ENCODE results near the gene ADCK2.

ADCK2 gene

DNA sequence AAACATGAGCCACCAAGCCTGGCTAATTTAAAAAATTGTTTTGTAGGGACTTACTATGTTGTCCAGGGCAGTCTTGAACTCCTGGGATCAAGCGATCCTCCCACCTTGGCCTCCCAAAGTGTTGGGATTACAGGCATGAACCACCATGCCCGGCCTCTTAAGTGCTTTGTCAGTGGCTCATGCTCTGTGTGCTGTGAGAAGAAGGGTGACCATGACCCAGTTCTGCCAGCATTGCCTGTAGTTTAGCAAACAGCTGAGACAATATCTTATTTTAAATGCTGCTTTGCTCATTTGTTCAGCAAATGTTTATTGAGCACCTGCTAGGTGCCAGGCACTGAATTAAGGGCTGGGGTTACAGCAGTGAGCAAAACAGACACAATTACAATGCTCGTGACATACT, 9.0 kb downstream of the ADCK2 start (continued):
- TF ChIP-seq, protein P1, sequence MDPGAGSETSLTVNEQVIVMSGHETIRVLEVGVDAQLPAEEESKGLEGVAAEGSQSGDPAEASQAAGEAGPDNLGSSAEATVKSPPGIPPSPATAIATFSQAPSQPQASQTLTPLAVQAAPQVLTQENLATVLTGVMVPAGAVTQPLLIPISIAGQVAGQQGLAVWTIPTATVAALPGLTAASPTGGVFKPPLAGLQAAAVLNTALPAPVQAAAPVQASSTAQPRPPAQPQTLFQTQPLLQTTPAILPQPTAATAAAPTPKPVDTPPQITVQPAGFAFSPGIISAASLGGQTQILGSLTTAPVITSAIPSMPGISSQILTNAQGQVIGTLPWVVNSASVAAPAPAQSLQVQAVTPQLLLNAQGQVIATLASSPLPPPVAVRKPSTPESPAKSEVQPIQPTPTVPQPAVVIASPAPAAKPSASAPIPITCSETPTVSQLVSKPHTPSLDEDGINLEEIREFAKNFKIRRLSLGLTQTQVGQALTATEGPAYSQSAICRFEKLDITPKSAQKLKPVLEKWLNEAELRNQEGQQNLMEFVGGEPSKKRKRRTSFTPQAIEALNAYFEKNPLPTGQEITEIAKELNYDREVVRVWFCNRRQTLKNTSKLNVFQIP (CRISPR knock-in tag; IDR thresholded peaks at IDR 0.05; ENCODE audit: borderline replicate concordance, low read depth), result no peak

DNA sequence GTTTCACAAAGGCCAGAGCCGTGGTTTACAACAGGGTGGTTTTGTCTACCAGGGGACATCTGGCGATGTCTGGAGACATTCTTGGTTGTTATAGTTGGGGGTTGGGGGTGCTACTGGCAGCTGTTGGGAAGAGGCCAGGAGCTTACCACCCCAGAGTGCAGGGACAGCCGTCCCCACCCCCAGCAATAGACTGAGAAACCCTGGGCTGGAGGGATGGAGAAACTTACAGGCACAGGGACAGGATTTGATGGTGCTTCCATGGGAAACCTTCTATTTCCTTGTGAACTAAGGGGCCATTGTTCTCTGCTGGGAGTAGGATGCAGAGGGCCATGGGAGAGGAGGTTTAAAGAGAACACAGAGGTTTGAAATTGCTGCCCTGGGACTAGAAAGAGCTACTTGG, 10.9 kb downstream of the ADCK2 start:
- TF ChIP-seq, protein P2, sequence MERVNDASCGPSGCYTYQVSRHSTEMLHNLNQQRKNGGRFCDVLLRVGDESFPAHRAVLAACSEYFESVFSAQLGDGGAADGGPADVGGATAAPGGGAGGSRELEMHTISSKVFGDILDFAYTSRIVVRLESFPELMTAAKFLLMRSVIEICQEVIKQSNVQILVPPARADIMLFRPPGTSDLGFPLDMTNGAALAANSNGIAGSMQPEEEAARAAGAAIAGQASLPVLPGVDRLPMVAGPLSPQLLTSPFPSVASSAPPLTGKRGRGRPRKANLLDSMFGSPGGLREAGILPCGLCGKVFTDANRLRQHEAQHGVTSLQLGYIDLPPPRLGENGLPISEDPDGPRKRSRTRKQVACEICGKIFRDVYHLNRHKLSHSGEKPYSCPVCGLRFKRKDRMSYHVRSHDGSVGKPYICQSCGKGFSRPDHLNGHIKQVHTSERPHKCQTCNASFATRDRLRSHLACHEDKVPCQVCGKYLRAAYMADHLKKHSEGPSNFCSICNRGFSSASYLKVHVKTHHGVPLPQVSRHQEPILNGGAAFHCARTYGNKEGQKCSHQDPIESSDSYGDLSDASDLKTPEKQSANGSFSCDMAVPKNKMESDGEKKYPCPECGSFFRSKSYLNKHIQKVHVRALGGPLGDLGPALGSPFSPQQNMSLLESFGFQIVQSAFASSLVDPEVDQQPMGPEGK (CRISPR knock-in tag; IDR thresholded peaks at IDR 0.05; ENCODE audit: borderline replicate concordance), result no peak
- TF ChIP-seq, protein P3, sequence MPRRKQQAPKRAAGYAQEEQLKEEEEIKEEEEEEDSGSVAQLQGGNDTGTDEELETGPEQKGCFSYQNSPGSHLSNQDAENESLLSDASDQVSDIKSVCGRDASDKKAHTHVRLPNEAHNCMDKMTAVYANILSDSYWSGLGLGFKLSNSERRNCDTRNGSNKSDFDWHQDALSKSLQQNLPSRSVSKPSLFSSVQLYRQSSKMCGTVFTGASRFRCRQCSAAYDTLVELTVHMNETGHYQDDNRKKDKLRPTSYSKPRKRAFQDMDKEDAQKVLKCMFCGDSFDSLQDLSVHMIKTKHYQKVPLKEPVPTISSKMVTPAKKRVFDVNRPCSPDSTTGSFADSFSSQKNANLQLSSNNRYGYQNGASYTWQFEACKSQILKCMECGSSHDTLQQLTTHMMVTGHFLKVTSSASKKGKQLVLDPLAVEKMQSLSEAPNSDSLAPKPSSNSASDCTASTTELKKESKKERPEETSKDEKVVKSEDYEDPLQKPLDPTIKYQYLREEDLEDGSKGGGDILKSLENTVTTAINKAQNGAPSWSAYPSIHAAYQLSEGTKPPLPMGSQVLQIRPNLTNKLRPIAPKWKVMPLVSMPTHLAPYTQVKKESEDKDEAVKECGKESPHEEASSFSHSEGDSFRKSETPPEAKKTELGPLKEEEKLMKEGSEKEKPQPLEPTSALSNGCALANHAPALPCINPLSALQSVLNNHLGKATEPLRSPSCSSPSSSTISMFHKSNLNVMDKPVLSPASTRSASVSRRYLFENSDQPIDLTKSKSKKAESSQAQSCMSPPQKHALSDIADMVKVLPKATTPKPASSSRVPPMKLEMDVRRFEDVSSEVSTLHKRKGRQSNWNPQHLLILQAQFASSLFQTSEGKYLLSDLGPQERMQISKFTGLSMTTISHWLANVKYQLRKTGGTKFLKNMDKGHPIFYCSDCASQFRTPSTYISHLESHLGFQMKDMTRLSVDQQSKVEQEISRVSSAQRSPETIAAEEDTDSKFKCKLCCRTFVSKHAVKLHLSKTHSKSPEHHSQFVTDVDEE (CRISPR knock-in tag; IDR thresholded peaks at IDR 0.05), result no peak
- no peak for TF ChIP-seq ZC3H10 (CRISPR knock-in tag; IDR thresholded peaks at IDR 0.05)
- TF ChIP-seq ISL1 (CRISPR knock-in tag; IDR thresholded peaks at IDR 0.05), result no peak
- no peak for TF ChIP-seq GLIS3 (CRISPR knock-in tag; IDR thresholded peaks at IDR 0.05)
- no peak for TF ChIP-seq SNAI2 (CRISPR knock-in tag; IDR thresholded peaks at IDR 0.05)
- no peak for TF ChIP-seq ESRRG (CRISPR knock-in tag; IDR thresholded peaks at IDR 0.05)
- TF ChIP-seq RARB (CRISPR knock-in tag; IDR thresholded peaks at IDR 0.05), result no peak
- no peak for TF ChIP-seq ZNF70 (CRISPR knock-in tag; IDR thresholded peaks at IDR 0.05)
- no peak for TF ChIP-seq OSR1 (CRISPR knock-in tag; IDR thresholded peaks at IDR 0.05)
- no peak for ATAC-seq

DNA sequence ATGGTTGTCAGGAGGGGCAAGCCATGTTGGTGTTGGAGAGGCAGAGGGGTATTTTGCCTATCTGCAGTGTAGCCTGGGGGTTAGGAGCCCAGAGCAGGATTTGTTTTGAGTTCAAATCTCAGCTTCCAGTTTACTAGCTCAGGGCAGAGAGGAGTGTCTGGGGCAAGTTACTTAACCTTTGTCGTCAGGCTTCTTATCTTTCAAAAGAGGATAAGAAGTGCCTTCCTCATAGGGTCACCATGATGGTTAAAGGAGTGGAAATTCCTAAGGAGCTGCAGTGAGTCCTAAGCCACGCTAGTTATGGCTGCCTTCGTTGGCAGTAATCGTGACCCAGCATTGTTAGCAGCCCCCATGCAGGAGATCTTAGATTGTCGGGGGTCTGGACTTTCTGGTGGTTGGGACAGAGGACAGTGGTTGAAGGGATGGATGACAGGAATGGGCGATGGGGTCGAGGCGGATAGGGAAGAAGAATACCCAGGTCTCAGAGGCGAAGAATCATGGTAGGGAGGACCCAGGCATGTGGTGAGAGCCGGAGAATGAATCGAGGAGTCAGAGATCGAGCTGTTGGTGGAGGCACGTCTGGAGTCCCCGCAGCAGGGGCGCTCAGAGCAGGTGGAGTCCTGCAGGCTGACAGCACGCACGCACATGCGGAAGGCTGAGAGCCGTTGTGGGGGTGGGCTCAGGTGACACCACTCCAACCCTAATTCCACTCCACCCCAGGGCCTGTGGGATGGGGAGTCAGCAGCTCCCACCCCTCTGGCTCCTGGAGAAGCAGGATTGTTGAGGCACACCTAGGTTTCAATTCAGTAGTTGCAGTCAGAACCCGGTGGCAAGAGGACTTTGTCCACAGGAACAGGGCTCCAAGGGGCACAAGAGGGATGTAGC, 11.6 kb downstream of the ADCK2 start:
- no peak for TF ChIP-seq ARNTL (CRISPR knock-in tag; IDR thresholded peaks at IDR 0.05; ENCODE audit: borderline replicate concordance, low read depth)
- TF ChIP-seq, protein P2 (CRISPR knock-in tag; IDR thresholded peaks at IDR 0.05; ENCODE audit: borderline replicate concordance), result no peak
- no peak for TF ChIP-seq BACH2 (CRISPR knock-in tag; IDR thresholded peaks at IDR 0.05; ENCODE audit: borderline replicate concordance)
- TF ChIP-seq TCF4 (CRISPR knock-in tag; IDR thresholded peaks at IDR 0.05; ENCODE audit: borderline replicate concordance), result no peak
- TF ChIP-seq ZFP30 (CRISPR knock-in tag; IDR thresholded peaks at IDR 0.05), result no peak
- no peak for TF ChIP-seq ESRRG (CRISPR knock-in tag; IDR thresholded peaks at IDR 0.05)
- TF ChIP-seq SNAI2 (CRISPR knock-in tag; IDR thresholded peaks at IDR 0.05), result no peak
- TF ChIP-seq OSR1 (CRISPR knock-in tag; IDR thresholded peaks at IDR 0.05), result no peak
- no peak for ATAC-seq

DNA sequence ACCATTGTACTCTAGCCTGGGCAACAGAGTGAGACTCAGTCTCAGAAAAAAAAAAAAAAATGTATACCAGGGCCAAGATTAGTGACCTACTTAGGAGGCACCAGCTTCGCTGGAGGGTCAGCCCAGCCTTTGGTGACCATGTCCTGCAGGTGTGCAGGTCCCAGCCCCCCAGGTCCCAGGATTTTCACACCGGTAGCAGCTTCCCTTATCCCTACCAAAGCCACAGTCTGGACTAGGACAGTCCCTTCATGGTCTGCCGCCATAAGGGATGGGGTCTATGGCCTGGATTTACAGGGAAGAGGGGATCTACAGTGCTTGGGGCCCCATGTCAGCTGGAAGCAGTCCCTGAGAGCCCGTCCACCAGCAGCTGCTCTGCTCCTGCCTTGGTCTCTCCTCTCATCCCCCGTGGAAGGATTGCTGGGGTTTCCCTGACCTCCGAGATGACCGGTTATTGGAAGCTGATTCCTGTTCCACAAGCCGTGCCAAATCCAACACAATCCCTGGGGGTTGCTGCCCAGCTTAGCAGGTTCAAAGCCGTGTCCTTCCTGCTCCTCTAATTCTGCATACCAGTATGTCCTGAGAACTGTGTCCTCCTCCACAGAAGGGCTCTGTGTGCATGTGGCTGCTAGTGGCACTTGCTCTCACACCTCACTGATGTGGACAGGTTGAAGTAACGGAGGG, 12.8 kb downstream of the ADCK2 start:
- TF ChIP-seq PPARA (CRISPR knock-in tag; IDR thresholded peaks at IDR 0.05; ENCODE audit: borderline replicate concordance), result no peak
- no peak for ATAC-seq

DNA sequence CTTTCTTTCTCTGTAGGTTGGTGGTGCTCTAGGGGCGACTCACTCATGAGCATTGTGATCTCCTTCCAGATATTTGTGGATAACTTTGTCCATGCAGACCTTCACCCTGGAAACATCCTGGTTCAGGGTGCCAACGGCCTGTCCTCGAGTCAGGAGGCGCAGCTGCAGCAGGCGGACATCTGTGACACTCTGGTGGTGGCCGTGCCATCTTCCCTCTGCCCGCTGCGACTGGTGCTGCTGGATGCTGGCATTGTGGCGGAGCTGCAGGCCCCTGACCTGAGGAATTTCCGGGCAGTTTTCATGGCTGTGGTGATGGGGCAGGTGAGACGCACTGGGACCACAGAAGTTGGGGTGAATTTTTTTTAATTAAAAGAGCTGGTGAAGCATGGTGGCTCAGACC, 14.2 kb downstream of the ADCK2 start:
- no peak for ATAC-seq
- TF ChIP-seq ZFP3 (CRISPR knock-in tag; IDR thresholded peaks at IDR 0.05) (no peak), ESRRG (CRISPR knock-in tag; IDR thresholded peaks at IDR 0.05) (no peak), ZFP30 (CRISPR knock-in tag; IDR thresholded peaks at IDR 0.05) (no peak), RARB (CRISPR knock-in tag; IDR thresholded peaks at IDR 0.05) (no peak), TOX (CRISPR knock-in tag; IDR thresholded peaks at IDR 0.05; ENCODE audit: borderline replicate concordance) (no peak), CSDC2 (CRISPR knock-in tag; IDR thresholded peaks at IDR 0.05) (no peak), BACH2 (CRISPR knock-in tag; IDR thresholded peaks at IDR 0.05; ENCODE audit: borderline replicate concordance) (no peak), ZC3H10 (CRISPR knock-in tag; IDR thresholded peaks at IDR 0.05) (no peak), SNAI2 (CRISPR knock-in tag; IDR thresholded peaks at IDR 0.05) (no peak)
- TF ChIP-seq, protein P4, sequence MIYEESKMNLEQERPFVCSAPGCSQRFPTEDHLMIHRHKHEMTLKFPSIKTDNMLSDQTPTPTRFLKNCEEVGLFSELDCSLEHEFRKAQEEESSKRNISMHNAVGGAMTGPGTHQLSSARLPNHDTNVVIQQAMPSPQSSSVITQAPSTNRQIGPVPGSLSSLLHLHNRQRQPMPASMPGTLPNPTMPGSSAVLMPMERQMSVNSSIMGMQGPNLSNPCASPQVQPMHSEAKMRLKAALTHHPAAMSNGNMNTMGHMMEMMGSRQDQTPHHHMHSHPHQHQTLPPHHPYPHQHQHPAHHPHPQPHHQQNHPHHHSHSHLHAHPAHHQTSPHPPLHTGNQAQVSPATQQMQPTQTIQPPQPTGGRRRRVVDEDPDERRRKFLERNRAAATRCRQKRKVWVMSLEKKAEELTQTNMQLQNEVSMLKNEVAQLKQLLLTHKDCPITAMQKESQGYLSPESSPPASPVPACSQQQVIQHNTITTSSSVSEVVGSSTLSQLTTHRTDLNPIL (CRISPR knock-in tag; IDR thresholded peaks at IDR 0.05; ENCODE audit: low read depth), result no peak
- TF ChIP-seq, protein P1 (CRISPR knock-in tag; IDR thresholded peaks at IDR 0.05; ENCODE audit: borderline replicate concordance, low read depth), result no peak
